ENCODE measurements around the gene NME2.

Gene NME2

DNA sequence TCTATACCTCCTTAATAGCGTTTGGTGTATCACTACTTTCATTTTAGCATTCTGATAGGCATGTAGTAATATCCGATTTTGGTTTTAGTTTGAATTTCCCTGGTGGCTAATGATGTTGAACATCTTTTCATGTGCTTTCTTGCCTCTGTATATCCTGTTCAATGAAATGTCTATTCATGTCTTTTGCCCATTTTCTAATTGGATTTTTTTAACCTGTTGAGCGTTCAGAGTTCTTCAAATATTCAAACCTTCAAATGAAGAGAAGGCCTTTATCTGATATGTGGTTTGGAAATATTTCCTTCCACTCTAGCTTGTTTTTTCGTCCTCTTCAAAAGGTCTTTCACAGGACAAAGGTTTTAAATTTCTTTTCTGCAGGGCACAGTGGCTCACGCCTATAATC is 15.3 kb upstream of the NME2 start:
- POLR2A ChIA-PET, result no interaction called here

DNA sequence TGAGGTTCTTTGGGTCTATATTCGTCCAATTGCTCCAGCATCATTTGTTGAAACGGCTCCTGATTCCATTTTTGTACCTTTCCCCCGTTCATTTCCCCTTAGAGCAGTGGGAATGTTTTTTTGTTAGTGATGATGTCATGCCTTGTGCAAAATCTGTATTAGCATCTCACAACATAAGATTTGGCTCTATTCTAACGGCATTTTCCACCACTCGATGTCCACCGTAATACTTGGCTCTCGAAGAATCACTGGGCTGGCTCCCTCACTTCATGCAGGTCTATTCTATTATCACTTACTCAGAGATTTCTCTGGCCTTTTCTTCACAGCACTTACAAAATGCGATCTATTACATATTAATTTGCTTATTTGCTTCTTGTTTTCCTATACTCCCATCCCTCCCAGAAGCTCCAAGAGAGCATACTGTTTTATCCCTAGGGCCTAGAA is 13.4 kb upstream of the NME2 start:
- H3K27ac ChIP-seq (ENCODE audit: extremely low read depth, low read depth, low read length), result peak overlapping the region; percentile 45
- no peaks in the 10 kb centered on the region for H3K9me3 ChIP-seq (ENCODE audit: control insufficient read depth, insufficient read depth, low read depth, low read length)
- CTCF ChIA-PET, result interaction anchor here (0.5 to 3.8 kb wide), 36 partner anchors 9 to 1235 kb away, joined by 3 to 107 read pairs (median 5); partner anchors contain the start of genes NME2, SPAG9 and UTP18
- H3K36me3 ChIP-seq (ENCODE audit: control insufficient read depth in 2 of 2, insufficient read depth in 1 of 2, low read length in 2 of 2), result peaks cover 16 to 25% of the 10 kb centered on the region in 2 experiments
- H3K4me1 ChIP-seq (ENCODE audit: control insufficient read depth, insufficient read depth, low read length), result peaks cover 4% of the 10 kb centered on the region; the same call in 1 of the 2 replicates
- peak overlapping the region; percentile 39 for H3K4me3 ChIP-seq (ENCODE audit: low read depth, low read length)
- peak; percentile 6; the same call in 1 of the 2 replicates for TF ChIP-seq ZSCAN23 (tag by site-specific recombination; IDR thresholded peaks at IDR 0.05)
- TF ChIP-seq, protein P1, sequence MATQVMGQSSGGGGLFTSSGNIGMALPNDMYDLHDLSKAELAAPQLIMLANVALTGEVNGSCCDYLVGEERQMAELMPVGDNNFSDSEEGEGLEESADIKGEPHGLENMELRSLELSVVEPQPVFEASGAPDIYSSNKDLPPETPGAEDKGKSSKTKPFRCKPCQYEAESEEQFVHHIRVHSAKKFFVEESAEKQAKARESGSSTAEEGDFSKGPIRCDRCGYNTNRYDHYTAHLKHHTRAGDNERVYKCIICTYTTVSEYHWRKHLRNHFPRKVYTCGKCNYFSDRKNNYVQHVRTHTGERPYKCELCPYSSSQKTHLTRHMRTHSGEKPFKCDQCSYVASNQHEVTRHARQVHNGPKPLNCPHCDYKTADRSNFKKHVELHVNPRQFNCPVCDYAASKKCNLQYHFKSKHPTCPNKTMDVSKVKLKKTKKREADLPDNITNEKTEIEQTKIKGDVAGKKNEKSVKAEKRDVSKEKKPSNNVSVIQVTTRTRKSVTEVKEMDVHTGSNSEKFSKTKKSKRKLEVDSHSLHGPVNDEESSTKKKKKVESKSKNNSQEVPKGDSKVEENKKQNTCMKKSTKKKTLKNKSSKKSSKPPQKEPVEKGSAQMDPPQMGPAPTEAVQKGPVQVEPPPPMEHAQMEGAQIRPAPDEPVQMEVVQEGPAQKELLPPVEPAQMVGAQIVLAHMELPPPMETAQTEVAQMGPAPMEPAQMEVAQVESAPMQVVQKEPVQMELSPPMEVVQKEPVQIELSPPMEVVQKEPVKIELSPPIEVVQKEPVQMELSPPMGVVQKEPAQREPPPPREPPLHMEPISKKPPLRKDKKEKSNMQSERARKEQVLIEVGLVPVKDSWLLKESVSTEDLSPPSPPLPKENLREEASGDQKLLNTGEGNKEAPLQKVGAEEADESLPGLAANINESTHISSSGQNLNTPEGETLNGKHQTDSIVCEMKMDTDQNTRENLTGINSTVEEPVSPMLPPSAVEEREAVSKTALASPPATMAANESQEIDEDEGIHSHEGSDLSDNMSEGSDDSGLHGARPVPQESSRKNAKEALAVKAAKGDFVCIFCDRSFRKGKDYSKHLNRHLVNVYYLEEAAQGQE (tag by site-specific recombination; IDR thresholded peaks at IDR 0.05), result no peak
- TF ChIP-seq IKZF3 (tag by site-specific recombination; IDR thresholded peaks at IDR 0.05), result 0 out of 2 replicates have a peak, but pooled peaks have one; percentile 22
- TF ChIP-seq, protein P2, sequence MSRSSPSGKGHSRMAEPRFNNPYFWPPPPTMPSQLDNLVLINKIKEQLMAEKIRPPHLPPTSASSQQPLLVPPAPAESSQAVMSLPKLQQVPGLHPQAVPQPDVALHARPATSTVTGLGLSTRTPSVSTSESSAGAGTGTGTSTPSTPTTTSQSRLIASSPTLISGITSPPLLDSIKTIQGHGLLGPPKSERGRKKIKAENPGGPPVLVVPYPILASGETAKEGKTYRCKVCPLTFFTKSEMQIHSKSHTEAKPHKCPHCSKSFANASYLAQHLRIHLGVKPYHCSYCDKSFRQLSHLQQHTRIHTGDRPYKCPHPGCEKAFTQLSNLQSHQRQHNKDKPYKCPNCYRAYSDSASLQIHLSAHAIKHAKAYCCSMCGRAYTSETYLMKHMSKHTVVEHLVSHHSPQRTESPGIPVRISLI (tag by site-specific recombination; IDR thresholded peaks at IDR 0.05), result peak; percentile 81; the same call in 1 of the 2 replicates
- TF ChIP-seq, protein P3, sequence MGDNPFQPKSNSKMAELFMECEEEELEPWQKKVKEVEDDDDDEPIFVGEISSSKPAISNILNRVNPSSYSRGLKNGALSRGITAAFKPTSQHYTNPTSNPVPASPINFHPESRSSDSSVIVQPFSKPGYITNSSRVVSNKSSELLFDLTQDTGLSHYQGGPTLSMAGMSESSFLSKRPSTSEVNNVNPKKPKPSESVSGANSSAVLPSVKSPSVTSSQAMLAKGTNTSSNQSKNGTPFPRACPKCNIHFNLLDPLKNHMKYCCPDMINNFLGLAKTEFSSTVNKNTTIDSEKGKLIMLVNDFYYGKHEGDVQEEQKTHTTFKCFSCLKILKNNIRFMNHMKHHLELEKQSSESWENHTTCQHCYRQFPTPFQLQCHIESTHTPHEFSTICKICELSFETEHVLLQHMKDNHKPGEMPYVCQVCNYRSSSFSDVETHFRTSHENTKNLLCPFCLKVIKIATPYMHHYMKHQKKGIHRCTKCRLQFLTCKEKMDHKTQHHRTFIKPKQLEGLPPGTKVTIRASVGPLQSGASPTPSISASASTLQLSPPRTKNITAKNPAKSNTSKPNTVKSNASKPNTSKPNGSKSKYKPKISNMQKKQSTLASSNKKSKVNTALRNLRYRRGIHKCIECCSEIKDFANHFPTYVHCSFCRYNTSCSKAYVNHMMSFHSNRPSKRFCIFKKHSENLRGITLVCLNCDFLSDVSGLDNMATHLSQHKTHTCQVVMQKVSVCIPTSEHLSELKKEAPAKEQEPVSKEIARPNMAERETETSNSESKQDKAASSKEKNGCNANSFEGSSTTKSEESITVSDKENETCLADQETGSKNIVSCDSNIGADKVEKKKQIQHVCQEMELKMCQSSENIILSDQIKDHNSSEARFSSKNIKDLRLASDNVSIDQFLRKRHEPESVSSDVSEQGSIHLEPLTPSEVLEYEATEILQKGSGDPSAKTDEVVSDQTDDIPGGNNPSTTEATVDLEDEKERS (tag by site-specific recombination; IDR thresholded peaks at IDR 0.05), result no peak
- no peak for TF ChIP-seq MZF1 (tag by site-specific recombination; IDR thresholded peaks at IDR 0.05; ENCODE audit: borderline replicate concordance)
- TF ChIP-seq GFI1B (tag by site-specific recombination; IDR thresholded peaks at IDR 0.05), result peak; percentile 59; the same call in 1 of the 2 replicates
- TF ChIP-seq, protein P4, sequence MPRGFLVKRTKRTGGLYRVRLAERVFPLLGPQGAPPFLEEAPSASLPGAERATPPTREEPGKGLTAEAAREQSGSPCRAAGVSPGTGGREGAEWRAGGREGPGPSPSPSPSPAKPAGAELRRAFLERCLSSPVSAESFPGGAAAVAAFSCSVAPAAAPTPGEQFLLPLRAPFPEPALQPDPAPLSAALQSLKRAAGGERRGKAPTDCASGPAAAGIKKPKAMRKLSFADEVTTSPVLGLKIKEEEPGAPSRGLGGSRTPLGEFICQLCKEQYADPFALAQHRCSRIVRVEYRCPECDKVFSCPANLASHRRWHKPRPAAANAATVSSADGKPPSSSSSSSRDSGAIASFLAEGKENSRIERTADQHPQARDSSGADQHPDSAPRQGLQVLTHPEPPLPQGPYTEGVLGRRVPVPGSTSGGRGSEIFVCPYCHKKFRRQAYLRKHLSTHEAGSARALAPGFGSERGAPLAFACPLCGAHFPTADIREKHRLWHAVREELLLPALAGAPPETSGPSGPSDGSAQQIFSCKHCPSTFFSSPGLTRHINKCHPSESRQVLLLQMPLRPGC (tag by site-specific recombination; IDR thresholded peaks at IDR 0.05), result no peak
- TF ChIP-seq ZNF24 (tag by site-specific recombination; IDR thresholded peaks at IDR 0.05), result no peak
- TF ChIP-seq, protein P5, sequence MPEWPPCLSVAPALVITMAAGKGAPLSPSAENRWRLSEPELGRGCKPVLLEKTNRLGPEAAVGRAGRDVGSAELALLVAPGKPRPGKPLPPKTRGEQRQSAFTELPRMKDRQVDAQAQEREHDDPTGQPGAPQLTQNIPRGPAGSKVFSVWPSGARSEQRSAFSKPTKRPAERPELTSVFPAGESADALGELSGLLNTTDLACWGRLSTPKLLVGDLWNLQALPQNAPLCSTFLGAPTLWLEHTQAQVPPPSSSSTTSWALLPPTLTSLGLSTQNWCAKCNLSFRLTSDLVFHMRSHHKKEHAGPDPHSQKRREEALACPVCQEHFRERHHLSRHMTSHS (tag by site-specific recombination; IDR thresholded peaks at IDR 0.05), result no peak
- peak; percentile 89 for TF ChIP-seq ZNF664 (tag by site-specific recombination; IDR thresholded peaks at IDR 0.05)
- TF ChIP-seq, protein P6, sequence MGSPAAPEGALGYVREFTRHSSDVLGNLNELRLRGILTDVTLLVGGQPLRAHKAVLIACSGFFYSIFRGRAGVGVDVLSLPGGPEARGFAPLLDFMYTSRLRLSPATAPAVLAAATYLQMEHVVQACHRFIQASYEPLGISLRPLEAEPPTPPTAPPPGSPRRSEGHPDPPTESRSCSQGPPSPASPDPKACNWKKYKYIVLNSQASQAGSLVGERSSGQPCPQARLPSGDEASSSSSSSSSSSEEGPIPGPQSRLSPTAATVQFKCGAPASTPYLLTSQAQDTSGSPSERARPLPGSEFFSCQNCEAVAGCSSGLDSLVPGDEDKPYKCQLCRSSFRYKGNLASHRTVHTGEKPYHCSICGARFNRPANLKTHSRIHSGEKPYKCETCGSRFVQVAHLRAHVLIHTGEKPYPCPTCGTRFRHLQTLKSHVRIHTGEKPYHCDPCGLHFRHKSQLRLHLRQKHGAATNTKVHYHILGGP (tag by site-specific recombination; IDR thresholded peaks at IDR 0.05), result 0 out of 2 replicates have a peak, but pooled peaks have one; percentile 48
- TF ChIP-seq, protein P7, sequence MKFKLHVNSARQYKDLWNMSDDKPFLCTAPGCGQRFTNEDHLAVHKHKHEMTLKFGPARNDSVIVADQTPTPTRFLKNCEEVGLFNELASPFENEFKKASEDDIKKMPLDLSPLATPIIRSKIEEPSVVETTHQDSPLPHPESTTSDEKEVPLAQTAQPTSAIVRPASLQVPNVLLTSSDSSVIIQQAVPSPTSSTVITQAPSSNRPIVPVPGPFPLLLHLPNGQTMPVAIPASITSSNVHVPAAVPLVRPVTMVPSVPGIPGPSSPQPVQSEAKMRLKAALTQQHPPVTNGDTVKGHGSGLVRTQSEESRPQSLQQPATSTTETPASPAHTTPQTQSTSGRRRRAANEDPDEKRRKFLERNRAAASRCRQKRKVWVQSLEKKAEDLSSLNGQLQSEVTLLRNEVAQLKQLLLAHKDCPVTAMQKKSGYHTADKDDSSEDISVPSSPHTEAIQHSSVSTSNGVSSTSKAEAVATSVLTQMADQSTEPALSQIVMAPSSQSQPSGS (tag by site-specific recombination; IDR thresholded peaks at IDR 0.05; ENCODE audit: low read depth), result peak; percentile 97
- TF ChIP-seq ZBTB21 (tag by site-specific recombination; IDR thresholded peaks at IDR 0.05), result peak; percentile 87
- TF ChIP-seq, protein P8, sequence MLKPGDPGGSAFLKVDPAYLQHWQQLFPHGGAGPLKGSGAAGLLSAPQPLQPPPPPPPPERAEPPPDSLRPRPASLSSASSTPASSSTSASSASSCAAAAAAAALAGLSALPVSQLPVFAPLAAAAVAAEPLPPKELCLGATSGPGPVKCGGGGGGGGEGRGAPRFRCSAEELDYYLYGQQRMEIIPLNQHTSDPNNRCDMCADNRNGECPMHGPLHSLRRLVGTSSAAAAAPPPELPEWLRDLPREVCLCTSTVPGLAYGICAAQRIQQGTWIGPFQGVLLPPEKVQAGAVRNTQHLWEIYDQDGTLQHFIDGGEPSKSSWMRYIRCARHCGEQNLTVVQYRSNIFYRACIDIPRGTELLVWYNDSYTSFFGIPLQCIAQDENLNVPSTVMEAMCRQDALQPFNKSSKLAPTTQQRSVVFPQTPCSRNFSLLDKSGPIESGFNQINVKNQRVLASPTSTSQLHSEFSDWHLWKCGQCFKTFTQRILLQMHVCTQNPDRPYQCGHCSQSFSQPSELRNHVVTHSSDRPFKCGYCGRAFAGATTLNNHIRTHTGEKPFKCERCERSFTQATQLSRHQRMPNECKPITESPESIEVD (tag by site-specific recombination; IDR thresholded peaks at IDR 0.05), result 0 out of 2 replicates have a peak, but pooled peaks have one; percentile 0
- TF ChIP-seq PRDM1 (tag by site-specific recombination; IDR thresholded peaks at IDR 0.05), result 0 out of 2 replicates have a peak, but pooled peaks have one; percentile 52
- POLR2A ChIA-PET, result interaction anchor here (0.6 to 3.8 kb wide), 12 partner anchors 13 to 445 kb away, joined by 3 to 36 read pairs (median 4); partner anchors contain the start of genes ANKRD40, NME2, SPAG9 and TOB1

More for the DNA sequence above, 15.3 kb upstream of the NME2 start:
- Histone ChIP-seq H3K9me3 (ENCODE audit: control insufficient read depth, insufficient read depth, low read depth, low read length) (no peaks in the 10 kb centered on the region), H3K4me1 (ENCODE audit: control insufficient read depth, insufficient read depth, low read length) (peaks cover 4% of the 10 kb centered on the region; the same call in 1 of the 2 replicates), H3K27ac (ENCODE audit: extremely low read depth, low read depth, low read length) (no peak overlapping the region), H3K36me3 (ENCODE audit: control insufficient read depth in 2 of 2, insufficient read depth in 1 of 2, low read length in 2 of 2) (peaks cover 0 to 7% of the 10 kb centered on the region in 2 experiments; a peak in 1 of 3 replicates), H3K4me3 (ENCODE audit: low read depth, low read length) (no peak overlapping the region)
- peak; percentile 67 for TF ChIP-seq SCRT2 (tag by site-specific recombination; IDR thresholded peaks at IDR 0.05)
- TF ChIP-seq OSR2 (tag by site-specific recombination; IDR thresholded peaks at IDR 0.05), result no peak
- CTCF ChIA-PET, result interaction anchor here (0.6 to 1.0 kb wide), 3 partner anchors 148 to 153 kb away, joined by 4 to 5 read pairs (median 4); no protein-coding TSS in a partner anchor
